SK-N-SH (cell line): Measurements from ENCODE around the gene EXPH5. TPM values are rescaled to one million over a fixed set of nuclear protein-coding genes. Genes with fewer than 3 reads are reported as not detected.

Experiments used
- CTCF ChIA-PET: fragments of 300-600, 350-600 bp; formaldehyde crosslinking; extraction: SDS; loops from one replicate; lab custom pipeline; 2021; lab: Yijun Ruan, JAX
- POLR2A ChIA-PET: fragments of 350-600 bp; sonication (Branson Sonifier 250); formaldehyde crosslinking; extraction: SDS; loops from one replicate; lab custom pipeline; 2020; ENCODE audit warnings: antibody characterized with exemption, inconsistent platforms; lab: Yijun Ruan, JAX
- DNase-seq: peaks from one replicate; pipeline ENCODE4 v3.0.0; 2012
- H2AFZ ChIP-seq: fragments of 200-600 bp; sonication (generic); 2 replicates; pipeline ENCODE4 v1.8.1; 2016; ENCODE audit warnings: antibody characterized with exemption, mild to moderate bottlenecking, low read depth
- H3F3A ChIP-seq: fragments of 200-600 bp; sonication (generic); replicated peaks from 2 replicates; pipeline ENCODE3; 2016; ENCODE audit warnings: antibody characterized with exemption, mild to moderate bottlenecking; ENCODE audit not compliant: insufficient read depth
- H3K27ac ChIP-seq, 2 experiments: fragments of 200-500 bp in 1 of 2; fragments of 200-600 bp in 1 of 2; sonication (Bioruptor generic) in 1 of 2; sonication (generic), shearing (Covaris generic) in 1 of 2; 2 replicates each; pipeline versions ENCODE4 v1.5.1 to v1.6.1; 2014 to 2016; ENCODE audit warnings: low read depth in 2 of 2, inconsistent platforms in 1 of 2, low read length in 1 of 2, mild to moderate bottlenecking in 1 of 2, mixed read lengths in 1 of 2
- H3K27me3 ChIP-seq: fragments of 200-600 bp; sonication (generic), shearing (Covaris generic); 2 replicates; pipeline ENCODE4 v1.6.1; 2016; ENCODE audit warnings: mixed run types; ENCODE audit not compliant: insufficient read depth
- H3K36me3 ChIP-seq, 2 experiments: fragments of 200-500 bp in 1 of 2; fragments of 200-600 bp in 1 of 2; sonication (Bioruptor generic) in 1 of 2; sonication (generic) in 1 of 2; replicated peaks in 1 of 2; 2 replicates each; pipeline versions ENCODE3 to v1.5.1; 2014 to 2016; ENCODE audit warnings: low read length in 1 of 2, mild to moderate bottlenecking in 1 of 2; ENCODE audit not compliant: insufficient read depth in 2 of 2, control insufficient read depth in 1 of 2
- H3K4me1 ChIP-seq, 2 experiments: fragments of 200-500 bp in 1 of 2; fragments of 200-600 bp in 1 of 2; sonication (Bioruptor generic) in 1 of 2; sonication (generic), shearing (Covaris generic) in 1 of 2; 2 replicates each; pipeline versions ENCODE4 v1.5.1 to v1.6.1; 2014 to 2016; ENCODE audit warnings: low read depth in 1 of 2, low read length in 1 of 2, mixed run types in 1 of 2; ENCODE audit not compliant: insufficient read depth in 2 of 2, control insufficient read depth in 1 of 2
- H3K4me2 ChIP-seq: fragments of 200-600 bp; sonication (generic), shearing (Covaris generic); 2 replicates; pipeline ENCODE4 v1.6.1; 2017; ENCODE audit warnings: mixed run types
- H3K4me3 ChIP-seq, 2 experiments: fragments of 200-500 bp in 1 of 2; fragments of 200-600 bp in 1 of 2; sonication (Bioruptor generic) in 1 of 2; sonication (generic), shearing (Covaris generic) in 1 of 2; 2 replicates each; pipeline versions ENCODE4 v1.5.1 to v1.8.1; 2014 to 2016; ENCODE audit warnings: low read depth in 2 of 2, inconsistent platforms in 1 of 2, low read length in 1 of 2, mild to moderate bottlenecking in 1 of 2, mixed read lengths in 1 of 2, moderate library complexity in 1 of 2
- H3K79me2 ChIP-seq: fragments of 200-600 bp; sonication (generic); 2 replicates; pipeline ENCODE4 v1.8.1; 2017; ENCODE audit warnings: mild to moderate bottlenecking; ENCODE audit not compliant: insufficient read depth
- H3K9ac ChIP-seq: fragments of 200-600 bp; sonication (generic); 2 replicates; pipeline ENCODE4 v1.6.1; 2017; ENCODE audit warnings: mixed run types
- H3K9me2 ChIP-seq: fragments of 200-600 bp; sonication (generic); 2 replicates; pipeline ENCODE4 v1.6.1; 2017; ENCODE audit warnings: mixed run types
- H3K9me3 ChIP-seq: fragments of 200-600 bp; sonication (generic); 2 replicates; pipeline ENCODE4 v1.6.1; 2017; ENCODE audit warnings: mixed run types, mild to moderate bottlenecking, moderate library complexity
- H4K20me1 ChIP-seq: fragments of 200-600 bp; sonication (generic); 2 replicates; pipeline ENCODE4 v1.6.1; 2017; ENCODE audit warnings: mild to moderate bottlenecking, mixed run types; ENCODE audit not compliant: insufficient read depth
- CHD2 ChIP-seq: fragments of 150-350 bp; IDR thresholded peaks from 2 replicates; pipeline ENCODE4 v1.6.1; 2018; ENCODE audit warnings: low read length; ENCODE audit not compliant: partially characterized antibody
- FOSL2 ChIP-seq: IDR thresholded peaks from 2 replicates; pipeline ENCODE4 v1.4.0; 2012; ENCODE audit warnings: low read depth, mild to moderate bottlenecking, moderate library complexity, borderline replicate concordance
- MAX ChIP-seq: IDR thresholded peaks from 2 replicates; pipeline ENCODE4 v1.4.0; 2012; ENCODE audit warnings: low read depth
- NRF1 ChIP-seq: IDR thresholded peaks from 2 replicates; pipeline ENCODE4 v1.6.1; 2012; ENCODE audit warnings: low read depth, mild to moderate bottlenecking, low read length
- REST ChIP-seq: IDR thresholded peaks from 2 replicates; pipeline ENCODE4 v1.6.1; 2012; ENCODE audit warnings: mild to moderate bottlenecking, low read depth, low read length, moderate library complexity
- RFX5 ChIP-seq: IDR thresholded peaks from 2 replicates; pipeline ENCODE4 v1.6.1; 2012; ENCODE audit warnings: mild to moderate bottlenecking, improper control_type of control experiment, low read length
- SIN3A ChIP-seq: IDR thresholded peaks from 2 replicates; pipeline ENCODE4 v1.6.1; 2012; ENCODE audit warnings: low read depth, mild to moderate bottlenecking, low read length, moderate library complexity, borderline replicate concordance
- TAF1 ChIP-seq: IDR thresholded peaks from 2 replicates; pipeline ENCODE4 v1.6.1; 2012; ENCODE audit warnings: low read depth, mild to moderate bottlenecking, low read length, moderate library complexity, borderline replicate concordance
- TEAD4 ChIP-seq: IDR thresholded peaks from 2 replicates; pipeline ENCODE4 v1.4.0; 2012; ENCODE audit warnings: mild to moderate bottlenecking, borderline replicate concordance; ENCODE audit not compliant: insufficient read depth
- USF2 ChIP-seq: fragments of 150-350 bp; IDR thresholded peaks from 2 replicates; pipeline ENCODE4 v1.6.1; 2017; ENCODE audit warnings: antibody characterized with exemption, low read length, low read depth, borderline replicate concordance
- WGBS: methylation state at CpG from one replicate; pipeline ENCODE4 v1.1.6; 2017; ENCODE audit warnings: low lambda C conversion rate; 5-methylcytosine and 5-hydroxymethylcytosine counted together
- polyA plus RNA-seq, 3 experiments: library from polyadenylated mRNA; depleted of rRNA; stranded (reverse); fragments of >200 nt; gene quantifications; 2 replicates each; pipeline ENCODE4 v1.2.3, GENCODE V29; 2012
- TF ChIP-seq, protein P1 (sequence below): fragments of 200-600 bp; sonication (generic); IDR thresholded peaks from 2 replicates; pipeline ENCODE4 v1.6.1; 2017; ENCODE audit warnings: antibody characterized with exemption, mild to moderate bottlenecking, moderate library complexity

The EXPH5 gene
- polyA plus RNA-seq, 1 of the 3 experiments (the other 2 are of a cell fraction) = 0.05 TPM

DNA sequence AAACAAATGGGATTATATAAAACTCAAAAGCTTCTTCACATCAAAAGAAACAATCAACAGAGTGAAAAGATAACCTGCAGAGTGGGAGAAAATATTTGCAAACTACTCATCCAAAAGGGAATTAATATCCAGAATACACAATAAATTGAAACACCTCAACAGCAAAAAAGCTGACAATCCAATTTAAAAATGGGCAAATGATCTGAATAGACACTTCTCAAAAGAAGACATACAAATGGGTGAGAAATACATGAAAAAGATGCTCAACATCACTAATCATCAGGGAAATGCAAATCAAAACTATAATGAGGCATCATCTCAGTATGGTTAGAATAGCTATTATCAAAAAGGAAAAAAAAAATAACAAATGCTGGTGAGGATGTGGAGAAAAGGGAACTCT is 13.5 kb downstream of the EXPH5 start:
- no peak overlapping the region for H2AFZ ChIP-seq
- no peak overlapping the region for H3K27ac ChIP-seq
- H3K79me2 ChIP-seq = no peaks in the 10 kb centered on the region
- H3F3A ChIP-seq = no peaks in the 10 kb centered on the region
- no peak overlapping the region for H3K4me2 ChIP-seq
- TF ChIP-seq RFX5 (no peak), TEAD4 (no peak), MAX (no peak), USF2 (no peak), CHD2 (no peak), NRF1 (no peak), FOSL2 (no peak), REST (no peak), SIN3A (no peak)
- TF ChIP-seq, protein P1, sequence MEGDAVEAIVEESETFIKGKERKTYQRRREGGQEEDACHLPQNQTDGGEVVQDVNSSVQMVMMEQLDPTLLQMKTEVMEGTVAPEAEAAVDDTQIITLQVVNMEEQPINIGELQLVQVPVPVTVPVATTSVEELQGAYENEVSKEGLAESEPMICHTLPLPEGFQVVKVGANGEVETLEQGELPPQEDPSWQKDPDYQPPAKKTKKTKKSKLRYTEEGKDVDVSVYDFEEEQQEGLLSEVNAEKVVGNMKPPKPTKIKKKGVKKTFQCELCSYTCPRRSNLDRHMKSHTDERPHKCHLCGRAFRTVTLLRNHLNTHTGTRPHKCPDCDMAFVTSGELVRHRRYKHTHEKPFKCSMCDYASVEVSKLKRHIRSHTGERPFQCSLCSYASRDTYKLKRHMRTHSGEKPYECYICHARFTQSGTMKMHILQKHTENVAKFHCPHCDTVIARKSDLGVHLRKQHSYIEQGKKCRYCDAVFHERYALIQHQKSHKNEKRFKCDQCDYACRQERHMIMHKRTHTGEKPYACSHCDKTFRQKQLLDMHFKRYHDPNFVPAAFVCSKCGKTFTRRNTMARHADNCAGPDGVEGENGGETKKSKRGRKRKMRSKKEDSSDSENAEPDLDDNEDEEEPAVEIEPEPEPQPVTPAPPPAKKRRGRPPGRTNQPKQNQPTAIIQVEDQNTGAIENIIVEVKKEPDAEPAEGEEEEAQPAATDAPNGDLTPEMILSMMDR = no peak
- no peaks in the 10 kb centered on the region for H3K9me3 ChIP-seq
- CTCF ChIA-PET = no interaction called here
- no peak overlapping the region for H3K9ac ChIP-seq
- no peaks in the 10 kb centered on the region for H3K27me3 ChIP-seq
- H4K20me1 ChIP-seq = no peaks in the 10 kb centered on the region
- DNase-seq = no peak
- H3K36me3 ChIP-seq = no peaks in the 10 kb centered on the region
- no peak overlapping the region for H3K4me3 ChIP-seq
- POLR2A ChIA-PET = interaction anchor here (0.7 to 1.0 kb wide), 2 partner anchors 10 to 49 kb away, joined by 3 to 4 read pairs; no protein-coding TSS in a partner anchor
- H3K4me1 ChIP-seq = no peaks in the 10 kb centered on the region
- H3K9me2 ChIP-seq = no peaks in the 10 kb centered on the region

DNA sequence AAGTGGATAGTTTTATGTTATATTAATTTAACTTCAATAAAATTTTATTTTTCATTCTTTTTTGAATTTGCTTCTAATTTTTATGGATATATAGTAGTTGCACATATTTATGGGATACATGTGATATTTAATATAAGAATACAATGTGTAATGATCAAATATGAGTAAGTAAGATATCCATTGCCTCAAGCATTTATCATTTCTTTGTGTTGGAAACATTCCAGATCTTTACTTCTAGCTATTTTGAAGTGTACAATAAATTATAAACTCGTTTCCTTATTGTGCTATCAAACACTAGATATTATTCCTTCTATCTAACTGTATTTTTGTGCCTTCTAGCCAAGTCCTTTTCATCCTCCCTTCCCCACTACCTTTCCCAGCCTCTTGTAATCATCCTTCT is 17.0 kb downstream of the EXPH5 start:
- Histone ChIP-seq H3K36me3 (no peaks in the 10 kb centered on the region), H3K9ac (no peak overlapping the region), H3K9me3 (no peaks in the 10 kb centered on the region), H3K4me2 (no peak overlapping the region), H3K4me3 (no peak overlapping the region), H3K27me3 (no peaks in the 10 kb centered on the region), H3K27ac (no peak overlapping the region), H3K9me2 (no peaks in the 10 kb centered on the region), H3K4me1 (no peaks in the 10 kb centered on the region), H2AFZ (no peak overlapping the region), H3K79me2 (no peaks in the 10 kb centered on the region), H4K20me1 (no peaks in the 10 kb centered on the region), H3F3A (no peaks in the 10 kb centered on the region)
- DNase-seq = no peak
- CTCF ChIA-PET = no interaction called here
- POLR2A ChIA-PET = no interaction called here
- WGBS = 9% methylated on average over 1 of the region's 1 CpG
- no peak for TF ChIP-seq TAF1
